AG04450 (cell line): ENCODE data around the gene RUFY1. TPM values are rescaled to one million over a fixed set of nuclear protein-coding genes. Genes with fewer than 3 reads are reported as not detected.

Source experiments
- CTCF ChIA-PET: fragments of 300-600, 350-600 bp; formaldehyde crosslinking; extraction: SDS; loops from one replicate; lab custom pipeline; 2022; ENCODE audit warnings: antibody characterized with exemption, inconsistent platforms; lab: Charles Lee
- POLR2A ChIA-PET: fragments of 350-600 bp; formaldehyde crosslinking; extraction: SDS; loops from one replicate; lab custom pipeline; 2021; ENCODE audit warnings: antibody characterized with exemption, inconsistent platforms; lab: Yijun Ruan, JAX
- DNase-seq: peaks from one replicate; pipeline ENCODE4 v3.0.0-alpha.2; 2011; ENCODE audit warnings: low read depth, low spot score
- H3K27ac ChIP-seq: one replicate; pipeline ENCODE4 v1.5.1; 2012; ENCODE audit warnings: low read depth, low read length, control low read depth
- H3K27me3 ChIP-seq: one replicate; pipeline ENCODE4 v1.6.0; 2012; ENCODE audit warnings: low read length; ENCODE audit not compliant: control insufficient read depth, insufficient read depth
- H3K4me3 ChIP-seq: 2 replicates; pipeline ENCODE4 v1.5.1; 2011; ENCODE audit warnings: mild to moderate bottlenecking, low read depth, low read length, control low read depth
- H3K9me3 ChIP-seq: 2 replicates; pipeline ENCODE4 v1.5.1; 2012; ENCODE audit warnings: low read length; ENCODE audit not compliant: control insufficient read depth, insufficient read depth
- polyA plus RNA-seq: library from polyadenylated mRNA; depleted of rRNA; stranded (reverse); fragments of >200 nt; gene quantifications from 2 replicates; pipeline ENCODE4 v1.2.3, GENCODE V29; 2011
- TF ChIP-seq, protein P1 (sequence below): IDR thresholded peaks from 2 replicates; pipeline ENCODE4 v1.5.1; 2011; ENCODE audit warnings: low read depth, low read length, control low read depth, inconsistent platforms

Gene RUFY1
- polyA plus RNA-seq, 1 experiment, result 31.1 TPM

DNA sequence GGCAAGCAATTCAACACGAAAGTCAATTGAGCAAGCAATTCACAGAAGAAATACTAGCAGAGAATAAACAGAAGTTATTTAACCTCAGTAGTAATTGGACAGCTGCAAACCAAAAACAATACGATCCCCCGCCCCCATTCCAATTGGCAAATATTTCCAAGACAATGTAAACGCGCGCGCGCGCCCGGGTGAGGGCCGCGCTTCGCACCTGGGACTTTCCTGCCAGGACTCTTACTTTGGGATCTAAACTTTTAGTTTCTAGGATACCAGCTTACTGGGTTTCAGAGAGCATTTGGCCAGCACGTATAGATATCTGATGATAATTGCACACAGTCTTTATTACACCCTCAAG lies 8.6 kb downstream of the RUFY1 start:
- H3K27ac ChIP-seq, result peak overlapping the region; percentile 93
- H3K27me3 ChIP-seq, result no peaks in the 10 kb centered on the region
- ChIA-PET POLR2A (interaction anchor here (1.4 to 2.4 kb wide), 2 partner anchors 8 to 65 kb away, joined by 7 to 22 read pairs; partner anchors contain the start of genes HNRNPH1 and RUFY1), CTCF (interaction anchor here (0.6 to 1.1 kb wide), 2 partner anchors 16 to 216 kb away, joined by 3 read pairs; no protein-coding TSS in a partner anchor)
- peak overlapping the region; percentile 70 for H3K4me3 ChIP-seq
- TF ChIP-seq, protein P1, sequence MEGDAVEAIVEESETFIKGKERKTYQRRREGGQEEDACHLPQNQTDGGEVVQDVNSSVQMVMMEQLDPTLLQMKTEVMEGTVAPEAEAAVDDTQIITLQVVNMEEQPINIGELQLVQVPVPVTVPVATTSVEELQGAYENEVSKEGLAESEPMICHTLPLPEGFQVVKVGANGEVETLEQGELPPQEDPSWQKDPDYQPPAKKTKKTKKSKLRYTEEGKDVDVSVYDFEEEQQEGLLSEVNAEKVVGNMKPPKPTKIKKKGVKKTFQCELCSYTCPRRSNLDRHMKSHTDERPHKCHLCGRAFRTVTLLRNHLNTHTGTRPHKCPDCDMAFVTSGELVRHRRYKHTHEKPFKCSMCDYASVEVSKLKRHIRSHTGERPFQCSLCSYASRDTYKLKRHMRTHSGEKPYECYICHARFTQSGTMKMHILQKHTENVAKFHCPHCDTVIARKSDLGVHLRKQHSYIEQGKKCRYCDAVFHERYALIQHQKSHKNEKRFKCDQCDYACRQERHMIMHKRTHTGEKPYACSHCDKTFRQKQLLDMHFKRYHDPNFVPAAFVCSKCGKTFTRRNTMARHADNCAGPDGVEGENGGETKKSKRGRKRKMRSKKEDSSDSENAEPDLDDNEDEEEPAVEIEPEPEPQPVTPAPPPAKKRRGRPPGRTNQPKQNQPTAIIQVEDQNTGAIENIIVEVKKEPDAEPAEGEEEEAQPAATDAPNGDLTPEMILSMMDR, result no peak
- DNase-seq, result no peak
- H3K9me3 ChIP-seq, result no peaks in the 10 kb centered on the region

DNA sequence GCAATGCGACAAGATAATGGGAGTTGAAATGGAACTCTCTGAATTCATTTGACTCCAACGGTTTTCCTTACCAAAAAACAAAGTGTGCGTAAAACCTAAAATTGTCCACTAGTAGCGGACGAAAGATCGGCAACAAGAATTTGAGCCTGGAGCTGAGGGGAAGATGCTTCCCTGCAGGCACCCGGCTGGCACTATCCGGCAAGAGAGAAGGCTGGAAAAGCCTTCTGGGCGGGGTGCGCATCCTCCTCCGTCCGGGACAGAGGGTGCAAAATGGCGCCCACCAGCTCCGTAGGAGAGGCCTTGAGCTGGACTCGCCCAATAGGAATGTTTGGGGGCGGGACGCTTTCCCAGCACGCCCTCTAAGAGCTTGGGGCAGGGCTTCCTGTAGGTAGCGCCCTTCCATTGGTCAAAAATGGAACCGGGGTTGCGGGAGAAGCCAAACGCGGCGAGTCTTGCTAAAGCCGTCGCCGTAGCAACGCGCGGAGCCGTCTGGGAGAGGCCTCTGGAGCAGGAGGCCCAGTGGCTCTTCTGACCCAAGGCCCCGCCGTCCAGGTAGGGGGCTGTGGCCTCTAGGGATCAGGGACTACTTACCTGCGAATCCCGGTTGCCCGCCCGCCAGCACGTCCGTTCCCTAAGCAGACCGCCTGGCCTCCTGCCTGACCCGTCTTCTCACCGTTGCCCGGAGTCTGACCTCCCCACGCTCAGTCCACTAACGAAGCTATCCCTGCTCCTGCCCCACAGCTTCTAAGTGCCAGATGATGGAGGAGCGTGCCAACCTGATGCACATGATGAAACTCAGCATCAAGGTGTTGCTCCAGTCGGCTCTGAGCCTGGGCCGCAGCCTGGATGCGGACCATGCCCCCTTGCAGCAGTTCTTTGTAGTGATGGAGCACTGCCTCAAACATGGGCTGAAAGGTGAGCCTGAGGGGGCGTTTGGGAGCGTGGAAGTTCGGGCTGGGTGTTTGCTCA lies 9.2 kb downstream of the RUFY1 start:
- Histone ChIP-seq H3K27me3 (no peaks in the 10 kb centered on the region), H3K9me3 (no peaks in the 10 kb centered on the region), H3K27ac (peak overlapping the region; percentile 93), H3K4me3 (peak overlapping the region; percentile 81)
- ChIA-PET CTCF (interaction anchor here (1.1 kb wide), 1 partner anchor 216 kb away, joined by 3 read pairs; no protein-coding TSS in a partner anchor), POLR2A (interaction anchor here (0.6 to 2.4 kb wide), 3 partner anchors 9 to 230 kb away, joined by 3 to 22 read pairs (median 7); partner anchors contain the start of genes HNRNPH1 and RUFY1)
- peak; percentile 96 for DNase-seq
- TF ChIP-seq, protein P1, result no peak

DNA sequence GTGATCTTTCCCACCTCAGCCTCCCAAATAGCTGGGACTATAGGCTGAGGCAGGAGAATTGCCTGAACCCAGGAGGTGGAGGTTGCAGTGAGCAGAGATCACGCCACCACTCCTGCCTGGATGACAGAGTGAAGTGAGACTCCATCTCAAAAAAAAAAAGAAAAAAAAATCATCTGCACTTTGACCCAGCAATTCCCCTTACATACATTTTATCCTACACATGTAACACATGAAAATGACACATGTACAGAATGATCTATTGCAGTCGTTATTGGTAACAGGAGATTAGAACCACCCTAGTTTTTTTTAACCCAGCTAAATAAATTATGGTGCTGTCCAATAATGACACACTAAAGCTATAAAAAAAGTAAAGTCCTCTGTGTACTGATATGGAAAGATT lies 14.2 kb downstream of the RUFY1 start:
- CTCF ChIA-PET, result interaction anchor here (0.6 kb wide), 1 partner anchor 330 kb away, joined by 4 read pairs; no protein-coding TSS in a partner anchor
- H3K27ac ChIP-seq, result no peak overlapping the region
- H3K4me3 ChIP-seq, result no peak overlapping the region
- no peak for DNase-seq
- POLR2A ChIA-PET, result interaction anchor here (0.7 to 0.8 kb wide), 2 partner anchors 12 to 1266 kb away, joined by 5 to 7 read pairs; no protein-coding TSS in a partner anchor
- TF ChIP-seq, protein P1, result no peak
- no peaks in the 10 kb centered on the region for H3K27me3 ChIP-seq
- no peaks in the 10 kb centered on the region for H3K9me3 ChIP-seq

DNA sequence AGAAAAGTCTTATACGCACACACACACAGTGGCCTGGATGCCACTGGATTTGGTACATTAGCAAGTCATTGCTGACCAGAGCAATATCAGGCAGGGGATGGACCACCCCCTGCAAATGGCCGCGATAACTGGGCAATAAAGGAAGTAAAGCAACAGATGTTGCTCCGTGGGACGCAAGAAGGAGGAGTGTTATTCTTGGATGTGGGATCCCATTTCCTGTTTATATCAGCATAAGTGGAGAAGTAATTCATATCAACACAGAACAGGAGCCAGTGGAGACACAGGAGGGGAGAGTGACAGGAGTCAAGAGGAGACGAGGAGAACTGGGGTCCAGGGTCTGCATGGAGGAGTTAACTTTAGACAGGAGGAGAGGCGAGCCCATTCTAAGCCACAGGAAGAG lies 18.4 kb downstream of the RUFY1 start:
- no peak for DNase-seq
- TF ChIP-seq, protein P1, result no peak
- ChIA-PET POLR2A (no interaction called here), CTCF (no interaction called here)
- no peaks in the 10 kb centered on the region for H3K27me3 ChIP-seq
- no peak overlapping the region for H3K4me3 ChIP-seq
- H3K27ac ChIP-seq, result no peak overlapping the region
- no peaks in the 10 kb centered on the region for H3K9me3 ChIP-seq
